HepG2 (cell line): ENCODE data around the gene SMIM24. TPM values are rescaled to one million over a fixed set of nuclear protein-coding genes. Genes with fewer than 3 reads are reported as not detected.
A peak's percentile ranks its signal among the peaks of the same experiment; 100 is the strongest.

Experiments
- BCL6 ChIP-seq: IDR thresholded peaks from 2 replicates; pipeline ENCODE4 v1.6.1; 2016; ENCODE audit warnings: missing genetic modification reagents, missing compliant biosample characterization
- CERS6 ChIP-seq: sonication (generic); formaldehyde crosslinking; IDR thresholded peaks from 2 replicates; pipeline ENCODE4 v1.5.0; 2020; ENCODE audit warnings: missing genetic modification reagents
- GTF3A ChIP-seq: sonication (generic); formaldehyde crosslinking; conservative IDR thresholded peaks from 2 replicates; pipeline ENCODE4 v1.4.0; 2020; ENCODE audit warnings: mild to moderate bottlenecking, missing genetic modification reagents
- HNF4A ChIP-seq: sonication (generic); formaldehyde crosslinking; IDR thresholded peaks from 2 replicates; pipeline ENCODE4 v1.4.0; 2020; ENCODE audit warnings: missing genetic modification reagents
- HNRNPL ChIP-seq: fragments of 200-400 bp; formaldehyde crosslinking; IDR thresholded peaks from 2 replicates; pipeline ENCODE4 v1.6.1; 2017; ENCODE audit warnings: mild to moderate bottlenecking, low read depth, low read length
- HOXA3 ChIP-seq: sonication (generic); formaldehyde crosslinking; IDR thresholded peaks from 2 replicates; pipeline ENCODE4 v1.5.0; 2020; ENCODE audit warnings: missing genetic modification reagents
- KDM6A ChIP-seq: IDR thresholded peaks from 2 replicates; pipeline ENCODE4 v1.6.1; 2016; ENCODE audit warnings: low read depth
- MED8 ChIP-seq: sonication (generic); formaldehyde crosslinking; IDR thresholded peaks from 2 replicates; pipeline ENCODE4 v1.8.1; 2023; ENCODE audit warnings: mild to moderate bottlenecking, missing genetic modification reagents; ENCODE audit not compliant: insufficient replicate concordance
- PAWR ChIP-seq: sonication (generic); formaldehyde crosslinking; IDR thresholded peaks from 2 replicates; pipeline ENCODE4 v1.4.0; 2020; ENCODE audit warnings: missing genetic modification reagents, mild to moderate bottlenecking, borderline replicate concordance
- PREB ChIP-seq: sonication (generic); formaldehyde crosslinking; IDR thresholded peaks from 2 replicates; pipeline ENCODE4 v1.4.0; 2020; ENCODE audit warnings: missing genetic modification reagents
- SP2 ChIP-seq: sonication (generic); formaldehyde crosslinking; IDR thresholded peaks from 2 replicates; pipeline ENCODE4 v1.5.1; 2020; ENCODE audit warnings: mild to moderate bottlenecking, missing genetic modification reagents
- THAP8 ChIP-seq: sonication (generic); formaldehyde crosslinking; IDR thresholded peaks from 2 replicates; pipeline ENCODE4 v1.5.1; 2020; ENCODE audit warnings: missing genetic modification reagents, mild to moderate bottlenecking, borderline replicate concordance
- TP53 ChIP-seq: sonication (generic); formaldehyde crosslinking; conservative IDR thresholded peaks from 2 replicates; pipeline ENCODE4 v1.4.0; 2020; ENCODE audit warnings: missing genetic modification reagents
- ZBTB42 ChIP-seq: sonication (generic); formaldehyde crosslinking; IDR thresholded peaks from 2 replicates; pipeline ENCODE4 v1.5.0; 2020; ENCODE audit warnings: mild to moderate bottlenecking, missing genetic modification reagents
- ZNF572 ChIP-seq: sonication (generic); formaldehyde crosslinking; IDR thresholded peaks from 2 replicates; pipeline ENCODE4 v1.5.1; 2020; ENCODE audit warnings: mild to moderate bottlenecking, missing genetic modification reagents
- ZNF598 ChIP-seq: sonication (generic); formaldehyde crosslinking; IDR thresholded peaks from 2 replicates; pipeline ENCODE4 v1.5.1; 2020; ENCODE audit warnings: mild to moderate bottlenecking, missing genetic modification reagents, borderline replicate concordance
- ZNF644 ChIP-seq: IDR thresholded peaks from 2 replicates; pipeline ENCODE4 v1.6.1; 2016; ENCODE audit warnings: low read depth
- ZNF772 ChIP-seq: sonication (generic); formaldehyde crosslinking; IDR thresholded peaks from 2 replicates; pipeline ENCODE4 v1.5.0; 2020; ENCODE audit warnings: mild to moderate bottlenecking, missing genetic modification reagents
- polyA plus RNA-seq, 8 experiments: library from polyadenylated mRNA; depleted of rRNA in 3 of 8; stranded (reverse) in 7 of 8; unstranded in 1 of 8; fragments of >200 nt; fragmentation: Illumina TruSeq in 4 of 8; extraction: Trizol in 4 of 8; gene quantifications; 2 replicates each; pipeline versions ENCODE4 v1.2.1 to v1.2.3, GENCODE V29; 2011 to 2016; ENCODE audit warnings: low read depth in 4 of 8, missing spikeins in 1 of 8, mixed read lengths in 1 of 8; ENCODE audit not compliant: insufficient read depth in 1 of 8
- total RNA-seq, 5 experiments: library from RNA; depleted of rRNA; stranded (reverse); fragments of >200 nt; fragmentation: Illumina TruSeq; extraction: Trizol; gene quantifications; 2 replicates each; pipeline ENCODE4 v1.2.3, GENCODE V29; 2016; ENCODE audit warnings: low read depth in 1 of 5
- TF ChIP-seq, protein P1 (sequence below): sonication (generic); formaldehyde crosslinking; IDR thresholded peaks from 2 replicates; pipeline ENCODE4 v1.8.0; 2022; ENCODE audit warnings: mild to moderate bottlenecking, missing genetic modification reagents; ENCODE audit not compliant: insufficient replicate concordance
- TF ChIP-seq, protein P2 (sequence below): sonication (generic); formaldehyde crosslinking; IDR thresholded peaks from 2 replicates; pipeline ENCODE4 v1.5.1; 2020; ENCODE audit warnings: mild to moderate bottlenecking, missing genetic modification reagents, moderate library complexity

SMIM24 gene
- total and polyA plus RNA-seq, 2 of the 13 experiments (the other 11 are each of a cell fraction or from before 2014, with no cell fraction given), result 11.2 to 70.6 TPM

GRCh38 chr19:3480383-3481091, at the start of gene SMIM24 (continued):
- peak; percentile 49; the same call in 1 of the 2 replicates for TF ChIP-seq THAP8
- TF ChIP-seq HNRNPL, result peak; percentile 98
- peak; percentile 77 for TF ChIP-seq HNF4A (CRISPR knock-in tag)
- no peak for TF ChIP-seq PREB (CRISPR knock-in tag)
- TF ChIP-seq, protein P1, sequence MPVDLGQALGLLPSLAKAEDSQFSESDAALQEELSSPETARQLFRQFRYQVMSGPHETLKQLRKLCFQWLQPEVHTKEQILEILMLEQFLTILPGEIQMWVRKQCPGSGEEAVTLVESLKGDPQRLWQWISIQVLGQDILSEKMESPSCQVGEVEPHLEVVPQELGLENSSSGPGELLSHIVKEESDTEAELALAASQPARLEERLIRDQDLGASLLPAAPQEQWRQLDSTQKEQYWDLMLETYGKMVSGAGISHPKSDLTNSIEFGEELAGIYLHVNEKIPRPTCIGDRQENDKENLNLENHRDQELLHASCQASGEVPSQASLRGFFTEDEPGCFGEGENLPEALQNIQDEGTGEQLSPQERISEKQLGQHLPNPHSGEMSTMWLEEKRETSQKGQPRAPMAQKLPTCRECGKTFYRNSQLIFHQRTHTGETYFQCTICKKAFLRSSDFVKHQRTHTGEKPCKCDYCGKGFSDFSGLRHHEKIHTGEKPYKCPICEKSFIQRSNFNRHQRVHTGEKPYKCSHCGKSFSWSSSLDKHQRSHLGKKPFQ (CRISPR knock-in tag), result no peak
- peak; percentile 66; the same call in 1 of the 2 replicates for TF ChIP-seq ZBTB42 (CRISPR knock-in tag)
- TF ChIP-seq ZNF572 (CRISPR knock-in tag), result peak; percentile 45; the same call in 1 of the 2 replicates
- TF ChIP-seq PAWR (CRISPR knock-in tag), result no peak
- no peak for TF ChIP-seq ZNF644 (CRISPR knock-in tag)
- TF ChIP-seq CERS6, result no peak
- TF ChIP-seq, protein P2, sequence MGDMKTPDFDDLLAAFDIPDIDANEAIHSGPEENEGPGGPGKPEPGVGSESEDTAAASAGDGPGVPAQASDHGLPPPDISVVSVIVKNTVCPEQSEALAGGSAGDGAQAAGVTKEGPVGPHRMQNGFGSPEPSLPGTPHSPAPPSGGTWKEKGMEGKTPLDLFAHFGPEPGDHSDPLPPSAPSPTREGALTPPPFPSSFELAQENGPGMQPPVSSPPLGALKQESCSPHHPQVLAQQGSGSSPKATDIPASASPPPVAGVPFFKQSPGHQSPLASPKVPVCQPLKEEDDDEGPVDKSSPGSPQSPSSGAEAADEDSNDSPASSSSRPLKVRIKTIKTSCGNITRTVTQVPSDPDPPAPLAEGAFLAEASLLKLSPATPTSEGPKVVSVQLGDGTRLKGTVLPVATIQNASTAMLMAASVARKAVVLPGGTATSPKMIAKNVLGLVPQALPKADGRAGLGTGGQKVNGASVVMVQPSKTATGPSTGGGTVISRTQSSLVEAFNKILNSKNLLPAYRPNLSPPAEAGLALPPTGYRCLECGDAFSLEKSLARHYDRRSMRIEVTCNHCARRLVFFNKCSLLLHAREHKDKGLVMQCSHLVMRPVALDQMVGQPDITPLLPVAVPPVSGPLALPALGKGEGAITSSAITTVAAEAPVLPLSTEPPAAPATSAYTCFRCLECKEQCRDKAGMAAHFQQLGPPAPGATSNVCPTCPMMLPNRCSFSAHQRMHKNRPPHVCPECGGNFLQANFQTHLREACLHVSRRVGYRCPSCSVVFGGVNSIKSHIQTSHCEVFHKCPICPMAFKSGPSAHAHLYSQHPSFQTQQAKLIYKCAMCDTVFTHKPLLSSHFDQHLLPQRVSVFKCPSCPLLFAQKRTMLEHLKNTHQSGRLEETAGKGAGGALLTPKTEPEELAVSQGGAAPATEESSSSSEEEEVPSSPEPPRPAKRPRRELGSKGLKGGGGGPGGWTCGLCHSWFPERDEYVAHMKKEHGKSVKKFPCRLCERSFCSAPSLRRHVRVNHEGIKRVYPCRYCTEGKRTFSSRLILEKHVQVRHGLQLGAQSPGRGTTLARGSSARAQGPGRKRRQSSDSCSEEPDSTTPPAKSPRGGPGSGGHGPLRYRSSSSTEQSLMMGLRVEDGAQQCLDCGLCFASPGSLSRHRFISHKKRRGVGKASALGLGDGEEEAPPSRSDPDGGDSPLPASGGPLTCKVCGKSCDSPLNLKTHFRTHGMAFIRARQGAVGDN (CRISPR knock-in tag), result peak; percentile 77
- TF ChIP-seq MED8 (CRISPR knock-in tag), result no peak
- 0 out of 2 replicates have a peak, but pooled peaks have one; percentile 58 for TF ChIP-seq GTF3A
- TF ChIP-seq TP53 (CRISPR knock-in tag), result no peak
- TF ChIP-seq ZNF598, result 0 out of 2 replicates have a peak, but pooled peaks have one; percentile 30
- TF ChIP-seq BCL6 (CRISPR knock-in tag), result 0 out of 2 replicates have a peak, but pooled peaks have one; percentile 18
- peak; percentile 30; the same call in 1 of the 2 replicates for TF ChIP-seq HOXA3 (CRISPR knock-in tag)
- peak; percentile 44; the same call in 1 of the 2 replicates for TF ChIP-seq ZNF772 (CRISPR knock-in tag)
- TF ChIP-seq KDM6A (CRISPR knock-in tag), result 0 out of 2 replicates have a peak, but pooled peaks have one; percentile 18
- peak; percentile 57 for TF ChIP-seq SP2 (CRISPR knock-in tag)
